Measurements from ENCODE around the gene ACAN.

Gene ACAN

DNA sequence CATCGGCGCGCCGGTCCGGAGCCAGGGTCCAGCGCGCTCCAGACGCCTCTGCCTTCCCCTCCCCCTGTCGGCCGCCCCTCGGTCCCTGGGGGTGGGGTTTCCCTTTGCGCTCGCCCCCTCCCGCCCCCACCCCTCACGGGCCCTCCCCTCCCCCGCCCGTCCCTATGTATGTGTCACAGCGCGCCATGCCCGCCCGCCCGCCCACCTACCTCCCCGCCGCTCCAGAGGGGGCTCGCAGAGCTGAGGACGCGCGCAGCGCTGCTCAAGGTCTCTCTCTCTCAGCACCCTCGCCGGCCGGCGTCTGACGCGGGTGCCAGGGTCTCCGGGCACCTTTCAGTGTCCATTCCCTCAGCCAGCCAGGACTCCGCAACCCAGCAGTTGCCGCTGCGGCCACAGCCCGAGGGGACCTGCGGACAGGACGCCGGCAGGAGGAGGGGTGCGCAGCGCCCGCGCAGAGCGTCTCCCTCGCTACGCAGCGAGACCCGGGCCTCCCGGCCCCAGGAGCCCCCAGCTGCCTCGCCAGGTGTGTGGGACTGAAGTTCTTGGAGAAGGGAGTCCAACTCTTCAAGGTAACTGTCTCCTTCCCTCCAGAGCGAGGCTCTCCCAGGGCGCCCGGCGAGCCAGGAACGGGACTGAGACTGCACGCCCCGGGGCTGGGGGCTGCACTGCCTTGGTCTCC lies at the start of gene ACAN:
Gene ACAN, plus strand, starts transcription at position 196 of the 679 bp plus-strand sequence. CDS start 32,771 bp downstream, outside the sequence.
- DNase-seq, result no peak

DNA sequence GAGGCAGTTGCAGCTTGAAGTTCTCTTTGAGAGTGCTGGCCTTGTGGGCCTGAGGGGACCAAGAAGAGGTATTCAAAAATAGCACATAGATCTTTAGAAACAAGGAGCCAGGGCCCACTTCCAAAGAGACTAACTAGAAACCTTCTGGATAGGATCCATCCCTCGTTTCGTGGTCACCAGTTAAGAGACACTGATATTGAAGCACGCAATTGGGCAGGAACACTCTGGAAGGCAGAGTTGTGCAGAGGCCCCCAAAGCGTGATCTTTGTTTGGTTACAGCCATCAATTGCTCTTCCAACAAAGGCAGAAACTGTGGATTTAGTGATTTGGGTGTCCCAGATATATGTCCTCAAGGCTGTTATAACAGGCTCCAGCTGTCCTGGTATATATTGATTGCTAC lies 46.7 kb upstream of the ACAN start:
- DNase-seq, result no peak

DNA sequence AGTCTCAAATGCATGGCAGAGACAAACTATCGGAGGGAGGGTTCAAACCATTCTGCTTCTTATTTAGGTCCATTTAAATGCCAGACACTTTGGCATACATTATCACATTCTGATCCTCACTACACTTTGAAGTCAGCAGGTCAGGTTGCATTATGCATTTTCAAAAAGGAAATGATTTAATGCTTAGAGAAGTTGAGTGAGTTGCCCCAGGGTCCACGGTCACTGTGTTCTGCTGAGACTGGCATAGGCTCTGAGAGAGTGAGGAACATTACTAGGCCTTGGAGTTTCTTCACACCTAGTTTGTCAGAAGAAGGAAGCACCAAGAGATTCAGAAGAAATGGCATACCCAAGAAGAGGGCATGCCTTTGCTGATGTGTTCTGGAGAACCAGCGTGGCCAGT lies 46.3 kb upstream of the ACAN start:
- no peak for DNase-seq

DNA sequence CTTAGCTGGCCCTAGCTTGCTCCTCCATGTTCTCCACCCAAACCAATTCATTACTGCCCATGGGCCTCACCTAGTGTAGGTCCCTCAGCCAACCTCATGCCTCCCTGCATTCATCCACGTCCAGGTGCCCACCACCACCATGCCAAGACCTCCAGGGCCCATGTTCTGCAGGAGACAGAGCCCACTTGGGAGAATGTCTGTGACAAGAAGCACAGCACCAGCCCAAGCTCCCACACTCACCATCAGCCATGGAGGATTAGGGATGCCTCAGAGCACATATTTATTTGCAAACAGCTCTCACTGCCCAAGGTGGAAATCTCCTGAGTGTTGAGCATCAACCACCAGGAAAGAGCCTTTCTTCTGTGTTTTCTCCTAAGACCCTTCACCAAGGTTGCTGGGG lies 43.4 kb upstream of the ACAN start:
- no peak for DNase-seq

DNA sequence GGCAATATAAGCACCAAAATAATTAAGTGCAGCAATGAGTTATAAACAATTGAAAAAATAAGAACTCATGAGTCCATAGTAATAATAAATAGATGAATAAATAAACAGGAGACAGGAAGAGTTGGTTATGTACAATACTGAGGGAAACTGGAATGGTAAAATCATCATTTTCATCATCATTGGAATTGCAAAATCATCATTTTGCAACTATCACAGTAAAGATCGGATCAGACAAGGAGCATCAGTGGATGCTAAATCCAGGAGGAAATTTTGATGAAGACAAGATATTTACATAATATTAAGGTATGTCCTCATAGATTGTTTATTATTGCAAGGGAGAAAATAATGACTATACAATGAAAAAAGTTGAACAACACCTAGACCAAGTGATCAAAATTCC lies 38.8 kb upstream of the ACAN start:
- DNase-seq, result no peak

DNA sequence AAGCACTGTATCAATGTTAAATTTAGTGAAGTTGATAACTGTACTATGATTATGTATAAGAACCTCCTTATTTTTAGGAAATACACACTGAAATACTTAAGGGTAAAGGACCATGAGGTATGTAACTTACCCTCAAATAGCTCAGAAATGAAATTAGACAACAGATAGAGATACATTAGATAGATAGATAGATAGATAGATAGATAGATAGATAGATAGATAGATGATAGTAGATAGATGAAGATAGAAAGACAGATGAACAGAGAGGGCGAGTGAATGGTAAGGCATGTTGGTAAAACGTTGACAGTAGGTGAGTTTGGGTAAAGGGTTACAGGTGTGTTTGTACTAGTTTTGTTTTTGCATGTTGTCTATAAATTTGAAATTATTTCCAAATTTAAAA lies 38.0 kb upstream of the ACAN start:
- no peak for DNase-seq

DNA sequence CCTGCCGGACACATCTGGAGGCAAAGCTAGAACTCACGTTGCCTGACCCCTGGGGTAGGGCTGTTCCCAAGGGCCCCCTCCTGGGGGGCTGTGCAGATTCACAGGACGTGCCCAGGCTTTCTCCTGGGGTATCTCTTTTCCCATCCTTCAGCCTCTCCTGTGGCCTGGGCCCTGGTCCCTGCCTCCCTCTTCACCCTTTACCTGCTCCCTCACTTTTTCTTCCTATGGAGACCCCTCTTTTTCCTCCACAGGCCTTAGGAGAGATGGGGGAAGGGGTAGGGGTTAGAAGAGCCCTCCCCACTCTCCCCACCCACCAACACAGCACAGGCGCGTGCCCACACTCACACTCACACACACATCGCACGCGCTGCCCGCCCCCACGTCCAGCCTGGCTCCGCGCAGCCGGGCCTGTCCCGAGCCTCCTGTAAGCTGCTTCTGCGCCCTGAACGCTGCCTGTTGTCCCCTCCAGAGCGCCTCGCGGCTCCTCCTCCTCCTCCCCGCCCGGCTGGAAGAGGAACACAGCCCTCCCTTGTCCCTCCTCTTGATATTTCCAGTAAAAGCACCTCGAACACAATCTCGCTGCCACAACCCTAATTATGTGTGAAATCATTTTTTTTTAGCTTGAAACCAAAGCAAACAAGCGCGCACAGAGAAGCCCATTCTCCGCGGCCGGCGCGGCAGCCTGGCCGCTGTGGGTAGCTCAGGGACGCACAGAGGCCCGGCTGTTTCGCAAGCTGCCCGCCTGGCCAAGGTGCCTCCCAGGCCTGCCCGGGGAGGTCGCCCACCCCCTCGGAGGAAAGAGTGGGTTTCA lies 33.9 kb upstream of the ACAN start:
- no peak for DNase-seq

DNA sequence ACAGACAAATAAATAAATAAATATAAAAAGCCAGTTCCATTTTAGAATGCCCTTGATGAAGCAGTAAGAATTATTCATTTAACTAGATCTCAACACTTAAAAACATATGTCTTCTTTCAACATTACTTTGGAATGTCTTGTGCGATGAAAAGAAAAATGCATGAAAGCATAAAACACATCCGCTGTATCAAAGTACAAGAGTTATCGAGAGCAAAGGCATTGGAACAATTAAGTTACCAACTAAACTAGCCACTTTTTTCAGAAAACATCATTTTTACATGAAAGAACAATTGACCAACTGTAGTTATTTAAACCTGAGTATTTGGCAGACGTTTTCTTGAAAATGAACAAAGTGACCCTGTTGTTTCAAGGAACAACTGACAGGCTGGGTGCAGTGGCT lies 27.5 kb upstream of the ACAN start:
- DNase-seq, result no peak

DNA sequence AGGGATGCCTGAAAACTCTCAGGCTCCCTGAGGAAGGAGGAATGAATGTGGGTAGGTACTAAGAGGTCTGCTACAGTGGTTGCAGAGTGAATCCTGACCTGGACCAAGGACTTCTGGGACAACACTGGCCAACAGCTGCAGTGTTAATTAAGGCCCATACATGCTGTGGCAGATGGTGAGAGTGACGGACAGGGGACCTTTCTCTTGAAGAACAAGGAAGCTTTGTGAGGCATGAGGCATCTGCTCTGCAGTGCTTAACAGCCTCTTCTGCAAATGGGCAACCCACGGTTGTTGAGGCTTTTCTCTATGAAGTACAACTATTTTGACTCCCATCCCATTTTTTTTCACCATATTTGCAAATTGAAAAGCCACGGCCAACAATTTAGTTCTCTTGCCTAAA lies 26.6 kb upstream of the ACAN start:
- DNase-seq, result no peak

DNA sequence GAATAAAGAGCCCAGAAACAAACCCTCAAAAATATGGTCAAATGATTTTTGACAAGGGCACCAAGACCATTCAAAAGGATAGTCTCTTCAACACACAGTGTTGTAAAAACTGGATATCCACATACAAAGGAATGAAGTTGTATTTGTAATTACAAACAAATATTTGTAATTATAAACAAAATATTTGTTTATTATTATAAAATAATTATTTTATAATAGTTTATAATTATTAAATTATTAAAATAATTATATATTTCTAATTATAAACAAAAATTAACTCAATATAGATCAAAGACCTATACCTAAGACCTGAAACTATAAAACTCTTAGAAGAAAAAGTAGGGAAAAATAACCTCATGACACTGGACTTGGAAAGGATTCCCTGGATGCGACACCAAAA lies 23.3 kb upstream of the ACAN start:
- no peak for DNase-seq

DNA sequence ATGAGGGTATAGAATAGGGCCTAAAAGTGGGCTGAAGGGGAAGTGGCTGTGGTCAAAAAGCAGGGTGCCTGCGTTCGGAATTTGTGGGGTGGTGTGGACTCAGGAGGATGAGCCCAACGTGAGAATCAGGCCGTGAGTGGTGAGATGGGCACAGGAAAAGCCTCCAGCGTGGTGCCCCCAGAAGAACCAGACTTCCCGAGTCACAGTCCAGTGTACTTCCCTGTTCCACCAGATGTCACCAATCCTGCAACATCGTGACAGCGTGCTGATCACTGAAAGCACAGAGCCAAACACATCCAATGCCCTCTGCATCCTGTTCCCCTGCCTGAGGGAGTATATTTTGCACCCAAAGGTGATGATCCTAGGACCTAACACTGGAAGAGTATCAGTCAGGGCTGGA lies 20.8 kb upstream of the ACAN start:
- DNase-seq, result no peak

DNA sequence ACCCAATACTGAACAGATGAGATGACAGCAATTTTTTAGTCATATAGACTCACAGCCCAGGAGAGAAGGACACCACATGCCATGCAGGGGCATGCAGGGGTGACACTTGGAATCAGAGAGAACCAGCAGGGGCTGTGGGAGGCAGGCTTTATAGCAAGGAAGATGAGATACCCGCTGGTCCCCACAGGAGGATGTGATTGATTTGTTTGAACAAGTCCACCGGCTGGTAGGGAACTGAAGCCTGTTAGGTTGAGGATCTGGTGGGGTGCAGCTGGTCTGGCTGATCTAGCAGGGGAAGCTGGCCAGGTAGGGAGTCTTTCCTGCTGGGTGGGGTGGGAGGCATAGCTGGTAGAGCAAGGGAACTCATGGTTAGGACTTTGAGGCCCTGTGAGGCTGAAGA lies 18.0 kb upstream of the ACAN start:
- no peak for DNase-seq

DNA sequence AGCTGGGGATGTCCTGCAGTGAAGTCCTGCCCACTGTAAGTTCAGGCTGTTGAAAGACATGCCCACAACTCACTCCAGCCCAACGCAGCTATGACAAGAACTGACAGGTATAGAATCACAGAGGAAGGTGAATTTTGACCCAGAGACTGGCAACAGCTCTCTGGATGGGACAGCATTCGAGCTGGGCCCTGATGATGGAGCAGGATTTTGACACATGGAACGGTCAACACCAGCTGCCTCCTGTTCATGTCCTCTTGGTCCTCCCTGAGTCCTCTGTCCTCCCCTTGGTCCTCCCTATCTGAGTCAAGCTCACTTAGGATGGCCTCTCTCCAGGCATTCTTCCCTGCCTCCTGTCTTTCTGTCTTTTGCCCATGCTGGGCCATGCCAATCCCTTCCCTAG lies 15.2 kb upstream of the ACAN start:
- no peak for DNase-seq

DNA sequence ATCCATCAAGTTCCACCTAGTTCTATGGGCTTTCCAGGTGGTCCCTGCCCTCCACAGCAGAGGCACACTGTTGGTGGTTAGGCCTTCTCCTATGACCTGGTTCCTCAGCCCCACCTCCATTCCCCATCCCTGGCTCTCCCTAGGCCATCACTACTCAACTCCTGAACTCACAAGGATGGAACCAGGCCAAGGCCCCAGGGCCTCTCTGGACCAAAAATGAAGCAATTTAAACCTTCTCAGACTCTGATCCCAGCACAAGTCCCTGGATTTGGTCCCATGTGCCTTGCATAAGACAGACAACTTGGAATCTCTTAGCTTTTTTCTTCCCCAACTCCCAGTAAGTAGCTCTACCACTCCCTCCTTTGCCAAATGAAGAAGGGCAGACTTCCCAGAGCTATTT lies 14.4 kb upstream of the ACAN start:
- DNase-seq, result no peak

DNA sequence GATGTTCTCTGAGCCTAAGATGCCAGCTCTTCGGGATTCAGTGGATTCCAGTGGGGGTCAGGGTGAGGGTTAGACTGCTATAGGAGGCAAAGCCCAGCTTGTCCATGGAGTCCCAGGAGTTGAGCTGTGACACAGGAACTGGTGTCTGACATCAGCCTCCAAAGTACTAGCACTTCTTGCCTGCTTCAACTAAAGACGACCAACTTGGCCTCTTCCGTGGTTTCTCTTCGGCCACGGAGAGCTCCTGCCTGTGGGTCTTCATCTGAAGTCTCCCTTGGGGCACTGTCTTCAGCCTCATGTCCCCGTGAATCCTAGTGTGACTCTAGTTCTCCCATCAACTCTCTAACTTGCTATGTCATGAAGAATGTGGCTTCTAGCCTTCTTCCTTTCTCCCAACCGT lies 12.8 kb upstream of the ACAN start:
- DNase-seq, result no peak

DNA sequence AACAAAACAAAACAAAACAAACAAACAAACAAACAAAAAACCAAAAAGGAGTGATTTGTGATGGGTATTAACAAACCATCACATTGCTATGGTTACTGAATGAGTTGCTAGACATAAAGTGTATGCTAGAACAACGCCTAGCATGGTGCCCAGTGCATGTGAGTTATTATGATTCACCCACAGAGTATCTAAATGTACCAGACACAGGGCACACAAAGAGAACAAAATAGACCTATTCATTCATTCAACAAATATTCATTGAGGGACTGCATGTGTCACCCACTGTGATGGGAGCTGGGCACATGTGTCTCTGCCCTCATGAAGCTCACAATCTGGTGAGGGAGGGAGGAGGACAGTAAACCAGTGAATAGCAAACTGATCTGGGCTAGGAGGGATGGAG lies 11.6 kb upstream of the ACAN start:
- DNase-seq, result no peak

DNA sequence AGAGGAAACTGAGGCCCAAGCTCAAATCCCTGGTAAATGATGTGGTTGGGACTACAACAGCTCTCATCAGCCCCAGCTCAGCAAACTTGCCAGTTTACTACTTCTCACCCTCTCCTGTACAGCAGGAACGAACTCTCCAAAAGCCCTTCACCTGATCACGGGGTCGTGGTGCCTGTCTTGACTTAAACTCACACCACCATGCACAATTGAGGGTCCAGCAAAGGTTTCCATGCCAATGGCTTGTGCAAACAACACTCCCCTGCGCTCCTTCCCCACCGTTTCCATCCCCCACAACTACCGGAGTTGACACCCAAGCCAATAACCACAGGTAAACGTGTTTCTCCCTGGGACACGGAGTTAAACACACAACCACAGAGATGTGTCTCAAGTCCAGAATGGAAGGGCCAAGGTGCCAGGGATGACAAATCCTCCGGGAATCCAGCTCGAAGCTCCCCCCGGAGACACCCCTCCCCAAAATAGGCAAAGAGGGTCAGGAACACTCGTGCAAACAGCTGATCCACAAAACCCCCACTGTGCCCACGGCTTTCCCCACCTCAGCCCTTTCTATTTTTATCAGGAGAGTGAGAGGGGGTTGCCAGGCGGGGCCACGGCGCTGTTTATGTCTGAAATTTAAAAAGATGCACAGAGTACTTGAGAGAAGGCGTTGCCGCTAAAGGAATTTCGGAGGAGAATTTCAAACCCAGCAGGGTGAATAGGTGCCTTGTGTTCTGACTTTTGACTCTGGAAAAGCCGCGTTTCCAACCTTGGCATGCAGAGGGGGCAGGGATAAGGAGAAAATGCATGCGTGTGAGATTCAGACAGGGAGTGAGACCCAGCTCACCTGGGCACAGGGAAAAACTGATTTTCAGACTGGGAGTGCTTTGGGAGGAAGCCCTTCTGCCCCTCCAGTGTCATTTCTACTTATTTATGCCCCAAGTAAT lies 10.6 kb upstream of the ACAN start:
- DNase-seq, result no peak

DNA sequence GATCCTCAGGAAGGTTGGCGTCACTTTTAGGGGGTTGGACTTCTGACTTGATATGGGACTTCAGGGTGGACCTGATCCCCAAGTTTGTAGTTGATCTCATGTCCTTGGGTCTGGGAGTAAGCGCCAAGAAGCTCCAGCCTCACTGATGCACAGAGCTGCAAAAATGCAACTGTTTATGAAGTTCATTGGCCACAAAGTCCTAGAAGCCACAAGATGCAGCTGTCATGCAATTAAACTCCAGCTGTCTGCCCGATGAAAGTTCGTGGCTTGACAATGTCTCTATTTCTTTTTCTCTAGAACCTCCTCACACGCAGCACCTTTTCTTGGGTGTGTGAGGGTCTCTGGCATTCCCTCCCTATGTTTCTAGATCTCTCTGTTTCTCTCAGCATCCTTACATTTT lies 9.2 kb upstream of the ACAN start:
- DNase-seq, result no peak

DNA sequence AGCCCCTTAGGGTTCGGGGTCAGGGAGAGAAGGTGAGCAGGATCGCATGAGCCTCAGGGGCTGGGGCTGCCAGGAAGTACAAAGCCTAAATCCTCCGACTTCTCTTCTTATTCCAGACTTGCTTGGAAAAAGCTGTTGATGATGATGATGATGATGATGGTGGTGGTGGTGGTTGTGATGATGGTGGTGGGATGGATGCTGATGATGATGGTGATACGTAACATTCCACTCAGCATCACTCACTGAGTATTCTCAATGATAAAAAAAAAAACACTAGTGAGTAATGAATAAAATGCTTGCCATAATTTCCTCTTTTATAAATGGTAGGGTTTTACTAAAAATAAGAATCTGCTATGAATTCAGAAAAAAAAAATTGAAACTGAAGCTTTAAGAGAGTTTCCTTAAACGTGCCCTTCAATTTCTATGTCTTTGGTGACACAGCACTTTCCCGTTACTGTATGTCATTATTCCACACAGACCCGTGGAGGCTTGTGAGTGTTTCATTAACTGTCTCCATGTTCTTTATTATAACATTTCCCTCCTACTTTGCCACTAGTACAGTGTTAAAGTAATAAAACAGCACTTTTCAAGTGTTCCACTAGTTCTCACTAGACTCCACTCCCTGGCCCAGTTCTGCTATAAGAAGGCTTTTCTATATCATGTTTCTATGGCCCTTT lies 5.4 kb upstream of the ACAN start:
- DNase-seq, result no peak

DNA sequence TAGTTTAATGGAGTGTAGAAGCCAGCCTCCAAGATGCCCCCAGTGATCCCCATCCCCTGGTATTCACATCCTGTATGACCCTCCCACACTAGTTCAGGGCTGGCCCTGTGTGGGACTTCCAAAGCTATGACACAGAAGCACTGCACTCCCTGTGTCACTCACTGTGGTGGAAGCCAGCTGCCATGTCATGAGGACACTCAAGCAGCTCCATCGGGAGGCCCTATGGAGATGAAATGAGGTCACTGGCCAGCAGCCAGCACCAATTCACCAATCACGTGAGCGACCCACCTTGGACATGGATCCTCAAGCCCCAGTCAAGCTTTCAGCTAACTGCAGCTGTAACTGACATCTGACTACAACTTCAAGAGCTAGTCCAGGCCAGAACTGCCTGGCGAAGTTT lies 3.9 kb upstream of the ACAN start:
- DNase-seq, result no peak

DNA sequence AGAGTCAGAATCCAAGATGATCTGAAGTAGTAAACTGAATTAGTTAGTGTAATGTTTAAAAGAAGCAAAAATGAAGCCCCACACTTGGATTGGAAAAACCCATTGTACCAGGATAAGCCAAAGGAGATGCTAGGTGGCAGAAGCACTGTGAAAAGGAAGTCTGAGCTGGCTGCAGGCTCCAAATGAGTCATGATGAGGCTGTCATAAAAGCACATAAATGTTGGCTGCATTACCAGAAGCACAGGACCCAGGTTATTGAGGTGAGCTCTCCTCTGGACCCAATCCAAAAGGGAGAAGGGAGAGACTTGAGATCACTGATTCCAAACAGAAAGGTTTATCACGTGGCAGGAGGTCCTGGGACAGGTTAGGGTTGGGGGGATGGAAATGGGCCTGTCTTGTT lies 3.2 kb upstream of the ACAN start:
- DNase-seq, result no peak

DNA sequence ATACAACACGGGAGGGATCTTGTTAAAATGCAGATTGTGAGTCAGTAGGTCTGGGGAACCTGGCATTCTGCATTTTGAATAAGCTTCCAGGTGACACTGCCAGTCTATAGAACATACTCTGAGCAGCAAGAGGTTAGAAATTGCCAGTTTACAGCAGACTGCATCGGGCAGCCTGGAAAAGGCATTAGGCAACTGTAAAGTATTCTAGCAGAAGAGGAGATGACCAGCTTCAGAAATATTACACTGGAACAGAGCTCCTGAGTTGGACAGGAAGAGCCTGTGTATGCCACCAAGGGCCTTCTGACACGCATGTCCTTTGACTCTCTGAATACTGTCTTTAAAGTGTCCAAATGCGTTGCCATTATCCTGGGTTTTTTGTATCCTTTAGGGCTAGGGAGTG lies 2.5 kb upstream of the ACAN start:
- no peak for DNase-seq
